NOMO-1 treated with DMSO at 0.1 percent for 48 hours (cell line): ENCODE measurements around the gene LRRC1.
A peak's percentile ranks its signal among the peaks of the same experiment; 100 is the strongest.
"Not testable (repeated sequence)": the region's sequence is repeated elsewhere in the genome, so short reads cannot be mapped to it uniquely, and the experiment has no call there.

Experiments used
- DNase-seq: peaks from one replicate; lab custom pipeline; 2025; ENCODE audit not compliant: unreplicated experiment; lab: John Stamatoyannopoulos, UW

Gene LRRC1

DNA sequence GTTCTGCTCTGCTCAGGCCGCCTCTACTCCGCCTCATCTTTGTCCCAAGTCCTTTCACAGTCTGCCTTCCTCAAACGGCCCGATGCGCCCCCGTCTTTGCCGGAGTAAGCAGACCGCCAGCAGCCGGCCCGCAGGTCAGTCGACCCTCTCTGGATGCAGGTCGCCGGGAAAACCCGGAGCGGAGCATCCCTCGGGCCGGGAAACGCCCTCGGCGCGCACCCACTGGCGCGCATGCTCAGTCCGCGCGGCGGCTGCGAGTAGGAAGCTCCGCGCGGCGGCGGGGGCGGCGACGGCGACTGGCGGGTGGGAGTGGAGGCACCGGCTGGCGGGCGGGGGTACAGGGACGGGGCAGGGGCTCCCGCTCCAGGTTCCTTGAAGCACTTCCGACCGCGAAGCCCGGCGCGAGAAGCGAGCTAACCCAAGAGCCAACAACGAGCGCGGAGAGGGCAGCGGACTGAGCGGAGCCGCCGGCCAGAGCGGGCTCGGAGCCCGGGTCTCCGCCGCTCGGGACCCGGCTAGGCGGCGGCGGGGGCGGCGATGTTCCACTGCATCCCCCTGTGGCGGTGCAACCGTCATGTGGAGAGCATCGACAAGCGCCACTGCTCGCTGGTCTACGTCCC lies at the start of gene LRRC1:
Gene LRRC1 (plus strand): TSS at position 286 of the 620 bp plus-strand sequence. CDS start 252 bp downstream, at position 538.
- DNase-seq: peak; percentile 74

DNA sequence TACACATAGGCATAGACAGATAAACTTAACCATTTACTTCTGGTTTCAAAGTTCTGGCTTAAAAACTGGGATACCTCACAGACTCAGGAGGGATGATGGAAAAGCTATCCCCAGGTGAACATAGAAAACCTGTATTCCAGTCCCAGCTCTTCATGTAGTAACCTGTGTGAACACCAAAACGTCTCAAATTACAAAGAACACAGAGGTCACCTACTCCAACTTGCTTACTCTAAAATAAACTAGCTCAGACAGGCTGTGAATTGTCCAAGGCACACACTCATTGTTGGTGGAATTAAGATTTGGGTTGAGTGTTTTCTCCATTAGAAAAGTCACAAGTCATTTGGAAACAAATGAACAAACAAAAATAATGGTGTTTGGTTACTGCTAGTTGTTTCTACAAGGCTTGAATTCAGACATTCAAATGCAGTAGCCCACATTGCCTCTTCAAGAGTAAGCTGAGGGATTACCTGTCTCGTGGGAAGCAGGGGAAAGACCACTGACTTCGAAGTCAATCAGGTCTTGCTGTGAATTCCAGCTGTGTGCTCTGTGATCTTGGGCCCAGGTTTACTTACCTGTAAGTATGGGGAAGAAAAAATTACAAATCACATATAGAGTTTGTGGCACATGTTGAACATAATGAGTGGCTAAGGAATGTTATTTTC lies 48.2 kb upstream of the LRRC1 start:
- no peak for DNase-seq

DNA sequence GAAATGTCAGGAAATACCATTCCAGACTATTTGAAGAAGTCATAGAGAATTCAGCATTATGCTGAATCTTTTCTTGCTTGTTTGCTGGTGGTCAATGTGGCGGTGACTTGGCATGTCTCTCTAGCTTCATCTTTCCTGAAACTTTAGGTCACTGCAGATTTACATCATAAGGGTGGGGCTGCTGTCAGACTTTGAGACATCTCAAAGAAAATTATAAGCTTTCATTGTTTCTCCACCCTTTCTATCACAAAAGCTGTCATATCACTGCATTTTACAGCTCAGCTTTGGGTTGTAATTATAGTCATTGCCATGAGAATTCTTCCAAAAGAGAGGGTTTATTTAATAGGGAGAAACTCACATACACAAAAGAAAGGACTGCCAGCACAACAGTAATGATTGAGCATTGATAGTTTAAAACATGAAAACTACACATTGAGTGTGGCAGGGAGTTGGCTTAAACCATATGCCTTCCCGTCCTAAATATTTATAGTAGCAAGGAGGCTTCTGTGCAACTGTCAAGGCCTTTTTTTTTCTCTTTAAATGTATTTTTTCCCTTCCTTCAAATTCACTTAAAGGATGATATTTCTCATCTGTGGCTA lies 44.7 kb upstream of the LRRC1 start:
- DNase-seq: peak; percentile 2

DNA sequence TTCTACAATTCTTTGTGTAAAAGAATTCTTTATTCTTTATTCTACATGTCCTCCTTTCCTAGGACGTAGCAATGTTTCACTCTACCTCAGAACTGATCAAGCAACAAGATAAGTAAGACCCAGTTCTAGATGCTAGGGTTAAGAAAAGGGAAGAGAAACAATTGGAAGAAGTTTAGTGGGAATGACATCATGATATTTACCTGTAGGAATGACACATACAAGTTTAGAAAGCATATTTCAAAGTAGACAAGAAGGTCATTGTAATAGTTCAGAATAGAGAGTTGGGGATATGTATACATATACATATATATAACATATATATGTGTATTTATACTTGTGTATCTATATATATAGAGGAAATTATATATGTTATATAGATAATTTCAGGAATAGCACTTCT lies 43.4 kb upstream of the LRRC1 start:
- no peak for DNase-seq

DNA sequence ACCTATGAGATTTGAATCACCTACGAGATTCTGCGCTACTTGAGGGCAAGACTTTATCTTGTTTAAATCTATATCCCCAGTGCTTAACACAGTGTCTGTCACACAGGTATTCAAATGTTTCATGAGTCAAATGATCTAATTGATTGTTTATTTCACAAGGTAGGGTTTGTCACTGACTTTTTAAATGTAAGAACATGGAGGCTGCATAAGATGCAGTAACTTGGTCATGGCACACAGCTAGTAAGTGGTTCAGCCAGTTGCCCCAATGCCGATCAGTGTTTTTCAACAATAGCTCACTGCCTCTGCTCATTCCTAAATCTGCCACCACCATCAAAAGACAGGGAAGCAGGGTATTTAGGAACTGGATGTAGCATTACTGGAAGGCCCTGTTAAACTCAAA lies 42.4 kb upstream of the LRRC1 start:
- DNase-seq: no peak

DNA sequence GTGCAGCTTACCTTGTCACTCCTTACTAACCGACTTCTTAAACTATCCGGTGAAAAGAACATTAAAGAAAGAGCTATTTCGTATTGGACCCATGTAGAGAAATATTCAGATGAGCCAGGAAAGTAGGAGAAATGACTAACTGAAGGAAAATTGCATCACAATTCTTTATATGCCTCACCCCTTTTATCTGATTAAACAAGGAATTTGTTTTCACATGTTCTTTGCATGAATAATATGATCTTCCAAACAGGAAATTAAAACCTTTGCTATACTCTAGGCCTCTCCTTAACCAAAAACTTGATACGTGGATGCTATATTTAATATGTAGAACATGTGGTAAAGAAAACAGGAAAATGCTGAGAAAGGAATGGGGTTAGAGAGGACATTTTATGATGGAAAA lies 41.9 kb upstream of the LRRC1 start:
- DNase-seq: no peak

DNA sequence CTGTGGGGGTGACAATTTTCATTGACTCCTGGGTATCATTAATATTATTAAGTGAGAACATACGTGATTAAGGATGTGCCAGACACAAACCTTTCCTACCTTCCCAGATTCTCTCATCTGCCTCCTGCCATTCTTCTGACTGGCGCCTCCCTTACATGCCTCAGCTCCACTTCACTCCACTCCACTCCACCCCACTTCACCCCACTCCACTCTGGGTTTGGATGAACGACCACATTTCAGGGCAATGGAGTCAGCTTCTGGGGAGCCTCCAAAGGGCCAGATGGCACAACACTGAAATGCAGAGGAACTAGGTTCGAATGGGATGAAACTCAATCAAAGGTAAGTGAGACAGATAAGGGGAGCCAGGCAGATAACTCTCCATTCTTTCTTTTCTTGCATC lies 40.5 kb upstream of the LRRC1 start:
- DNase-seq: no peak

DNA sequence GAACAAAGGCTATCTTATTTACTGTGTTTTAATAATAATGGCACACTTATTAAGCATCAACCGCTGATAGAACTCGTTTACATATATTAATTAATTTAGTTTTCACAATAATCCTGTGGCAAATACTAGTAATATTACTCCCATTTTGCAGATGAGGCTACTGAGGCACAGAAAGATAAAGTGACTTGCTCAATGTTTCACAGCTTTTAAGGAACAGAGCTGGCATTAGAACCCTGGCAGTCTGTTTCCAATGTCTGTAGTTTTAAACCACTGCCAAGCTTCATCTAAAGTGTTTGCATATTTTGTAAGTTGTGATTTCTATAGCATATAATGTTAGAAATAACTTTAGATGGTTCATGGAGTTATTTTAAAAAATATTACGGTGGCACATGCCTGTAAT lies 38.4 kb upstream of the LRRC1 start:
- DNase-seq: no peak

DNA sequence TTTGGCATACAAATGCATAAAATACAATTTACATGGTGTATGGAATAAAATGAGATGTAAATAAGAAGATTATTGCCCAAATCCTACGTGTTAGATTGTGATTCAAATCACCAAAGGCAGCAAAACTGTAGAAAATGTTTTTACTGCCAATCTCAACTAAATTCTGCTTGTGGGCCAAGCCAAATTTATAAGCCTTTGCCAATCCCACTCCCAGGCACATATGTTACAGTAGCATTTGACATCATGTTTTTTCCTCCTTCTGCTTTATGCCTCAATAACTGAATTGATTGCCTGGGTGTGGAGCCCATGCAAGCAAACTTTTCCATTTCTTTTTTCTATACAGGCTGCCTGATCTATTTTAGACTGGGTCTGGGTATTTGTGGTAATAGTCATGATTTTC lies 36.3 kb upstream of the LRRC1 start:
- DNase-seq: no peak

DNA sequence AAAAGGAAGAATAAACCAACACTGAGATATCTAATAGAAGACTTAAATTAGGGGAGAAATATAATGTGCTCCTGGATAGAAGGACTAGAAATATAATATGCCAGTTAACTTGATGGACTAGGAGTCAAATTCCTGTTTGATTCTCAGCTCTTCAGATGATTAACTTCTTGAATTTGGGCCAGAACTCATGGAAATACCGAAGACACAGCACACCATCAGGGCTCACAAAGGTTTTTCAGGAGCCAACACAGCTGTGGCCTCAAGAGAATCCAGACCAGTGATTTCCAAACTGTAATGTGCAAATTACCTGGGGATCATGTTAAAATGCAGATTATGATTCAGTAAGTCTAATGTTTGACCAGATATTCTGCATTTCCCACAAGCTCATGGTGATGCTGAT lies 33.8 kb upstream of the LRRC1 start:
- DNase-seq: no peak

DNA sequence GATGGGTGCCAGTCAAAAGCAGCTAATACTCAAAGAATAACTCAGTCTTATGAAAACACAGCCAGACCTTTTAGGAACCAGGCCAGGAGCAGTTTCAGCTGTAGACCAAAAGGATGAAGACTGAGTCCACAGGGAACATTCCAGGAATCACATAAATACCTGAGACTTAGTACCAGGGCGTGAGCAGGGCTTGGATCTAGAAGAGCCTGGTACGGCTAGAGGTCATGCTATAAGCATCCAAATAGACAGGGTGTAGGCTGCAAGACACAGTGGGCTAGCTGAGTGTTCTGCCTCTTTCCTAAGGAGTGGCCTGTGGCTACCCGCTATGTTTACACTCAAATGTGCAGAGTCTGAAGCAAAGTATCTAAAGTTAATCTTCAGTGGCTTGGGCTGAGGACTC lies 29.5 kb upstream of the LRRC1 start:
- no peak for DNase-seq

DNA sequence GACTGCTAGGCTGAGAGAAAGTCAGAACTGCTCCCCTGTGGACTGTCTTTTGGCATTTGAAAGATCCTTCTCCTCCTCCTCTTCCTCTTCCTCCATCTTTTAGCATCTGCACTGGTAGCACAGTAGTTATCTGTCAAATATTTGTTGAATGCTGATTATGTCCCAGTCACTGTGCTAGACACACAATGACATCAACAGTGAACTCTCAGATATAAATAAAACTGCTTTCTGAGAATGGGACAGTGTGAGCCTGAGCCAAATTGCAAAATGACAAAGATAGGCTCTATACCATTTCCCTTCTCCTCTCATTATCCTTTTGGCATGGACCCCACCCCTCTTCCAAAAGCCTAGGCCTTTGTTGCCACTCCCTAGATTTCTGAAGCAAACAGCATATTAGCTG lies 27.9 kb upstream of the LRRC1 start:
- no peak for DNase-seq

DNA sequence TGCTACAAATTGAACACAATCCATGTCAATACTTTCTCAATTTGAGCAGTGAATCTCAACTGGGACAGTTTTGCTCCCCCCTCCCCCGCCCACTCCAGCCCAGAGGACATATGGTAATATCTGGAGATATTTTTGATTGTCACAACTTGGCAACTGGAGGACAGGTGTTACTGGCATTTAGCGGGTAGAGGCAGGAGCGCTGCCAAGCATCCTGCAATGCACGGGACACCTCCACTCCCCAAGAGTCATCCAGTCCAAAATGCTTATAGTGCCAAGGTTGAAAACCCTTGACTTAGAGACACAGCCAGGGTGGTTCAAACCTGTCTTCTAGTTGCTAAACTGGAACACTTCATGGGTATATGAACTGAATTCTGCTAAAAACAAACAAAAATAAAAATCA lies 26.9 kb upstream of the LRRC1 start:
- DNase-seq: no peak

DNA sequence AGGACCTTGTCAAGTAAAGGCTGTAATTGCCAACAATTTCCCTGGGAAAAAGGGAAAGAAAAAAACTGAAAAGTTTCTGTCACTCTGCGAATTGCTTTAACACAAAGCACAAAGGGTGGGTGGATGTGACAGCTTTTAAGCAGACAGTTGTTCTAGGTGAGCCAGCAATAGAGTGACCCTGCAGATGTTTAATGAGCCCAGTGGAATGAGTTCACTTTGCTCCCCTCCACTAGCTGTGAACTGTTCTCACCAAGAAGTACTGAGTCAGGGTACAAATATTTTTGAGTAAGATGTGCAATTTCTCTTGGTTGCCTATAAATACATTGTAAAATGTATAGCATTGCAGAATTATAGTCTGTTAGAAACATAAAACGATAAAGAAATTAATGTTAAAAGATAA lies 26.2 kb upstream of the LRRC1 start:
- no peak for DNase-seq

DNA sequence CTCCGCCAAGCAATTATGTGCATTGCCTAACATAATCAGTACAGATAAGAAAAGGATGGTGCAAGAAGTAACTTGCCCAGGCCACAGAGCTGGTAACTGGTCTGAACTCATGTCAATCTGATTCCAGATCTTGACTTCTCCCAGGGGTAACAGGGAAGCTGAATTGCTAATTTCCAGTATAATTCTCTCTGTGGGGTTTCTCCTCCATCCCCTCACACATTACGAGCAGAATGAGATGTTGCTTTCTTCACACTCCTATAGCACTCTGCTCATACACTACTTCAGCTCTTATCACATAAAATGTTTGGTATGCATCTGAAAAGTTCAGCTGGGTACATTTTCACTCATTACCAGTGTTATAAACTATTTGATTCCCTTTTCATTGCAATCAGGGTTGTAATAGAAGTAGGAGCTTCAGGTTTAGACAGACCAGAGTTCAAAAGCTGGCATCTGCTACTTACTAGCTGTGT lies 24.0 kb upstream of the LRRC1 start:
- no peak for DNase-seq

DNA sequence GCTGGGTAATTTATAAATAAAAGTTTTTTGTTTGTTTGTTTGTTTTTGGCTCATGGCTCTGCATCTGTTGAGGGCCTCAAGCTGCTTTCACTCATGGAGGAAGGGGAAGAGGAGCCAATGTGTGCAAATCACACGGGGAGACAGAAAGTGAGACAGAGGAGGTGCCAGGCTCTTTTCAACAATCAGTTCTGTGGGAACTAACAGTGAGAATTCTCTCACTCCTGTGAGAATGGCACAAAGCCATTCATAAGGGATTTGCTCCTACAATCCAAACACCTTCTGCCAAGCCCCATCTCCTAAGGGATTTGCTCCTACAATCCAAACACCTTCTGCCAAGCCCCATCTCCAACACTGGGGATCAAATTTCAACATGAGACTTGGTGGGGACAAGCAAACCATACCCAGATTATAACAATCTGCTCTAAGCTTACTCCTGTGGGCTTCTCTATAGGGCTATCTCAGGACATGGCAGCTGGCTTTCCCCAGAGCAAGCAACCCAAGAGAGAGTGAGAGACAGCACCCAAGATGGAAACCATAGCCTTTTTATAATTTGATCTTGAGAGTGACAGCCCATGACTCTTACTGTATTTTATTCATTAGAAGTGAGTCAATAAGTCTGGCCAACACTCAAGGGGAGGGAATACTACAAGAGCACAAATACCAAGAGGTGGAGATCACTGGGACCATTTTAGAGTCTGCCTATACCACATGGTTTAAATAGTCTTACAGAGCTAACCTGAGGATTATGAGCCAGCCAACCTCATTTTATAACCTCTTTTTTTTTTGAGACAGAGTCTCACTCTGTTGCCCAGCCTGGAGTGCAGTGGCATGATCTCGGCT lies 22.8 kb upstream of the LRRC1 start:
- no peak for DNase-seq

DNA sequence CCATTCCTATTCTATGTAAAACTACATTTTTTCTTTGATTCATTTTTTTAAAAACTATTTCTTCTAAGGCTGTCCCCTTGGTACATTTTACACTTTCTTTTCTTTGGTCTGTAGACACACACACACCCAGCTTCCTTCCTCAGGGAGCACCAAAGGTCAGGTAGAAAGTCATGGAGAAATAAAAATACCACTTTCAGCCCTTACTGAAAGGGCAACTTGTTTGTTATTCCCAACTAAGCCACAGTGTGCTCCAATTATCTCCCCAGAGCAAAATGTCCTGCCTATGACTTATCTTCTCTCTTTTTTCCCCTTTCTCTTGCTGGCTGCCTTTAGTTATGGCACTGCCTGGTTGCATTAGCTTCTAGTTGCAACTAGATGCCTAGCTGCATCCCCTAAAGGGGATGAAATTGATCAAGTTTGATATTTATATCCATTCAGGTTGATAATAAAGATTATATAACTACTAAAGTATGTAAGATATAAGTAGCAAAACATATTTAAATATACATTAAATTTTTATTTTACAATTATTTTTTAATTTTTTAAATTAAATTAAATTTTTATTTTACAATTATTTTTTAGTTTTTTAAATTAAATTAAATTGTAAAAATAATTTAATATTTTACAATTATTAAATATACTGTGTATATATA lies 21.6 kb upstream of the LRRC1 start:
- DNase-seq: no peak

DNA sequence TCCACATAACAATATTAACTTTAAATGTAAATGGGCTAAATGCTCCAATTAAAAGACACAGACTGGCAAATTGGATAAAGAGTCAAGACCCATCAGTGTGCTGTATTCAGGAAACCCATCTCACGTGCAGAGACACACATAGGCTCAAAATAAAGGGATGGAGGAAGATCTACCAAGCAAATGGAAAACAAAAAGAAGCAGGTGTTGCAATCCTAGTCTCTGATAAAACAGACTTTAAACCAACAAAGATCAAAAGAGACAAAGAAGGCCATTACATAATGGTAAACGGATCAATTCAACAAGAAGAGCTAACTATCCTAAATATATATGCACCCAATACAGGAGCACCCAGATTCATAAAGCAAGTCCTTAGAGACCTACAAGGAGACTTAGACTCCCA lies 18.7 kb upstream of the LRRC1 start:
- not testable (repeated sequence) for DNase-seq

DNA sequence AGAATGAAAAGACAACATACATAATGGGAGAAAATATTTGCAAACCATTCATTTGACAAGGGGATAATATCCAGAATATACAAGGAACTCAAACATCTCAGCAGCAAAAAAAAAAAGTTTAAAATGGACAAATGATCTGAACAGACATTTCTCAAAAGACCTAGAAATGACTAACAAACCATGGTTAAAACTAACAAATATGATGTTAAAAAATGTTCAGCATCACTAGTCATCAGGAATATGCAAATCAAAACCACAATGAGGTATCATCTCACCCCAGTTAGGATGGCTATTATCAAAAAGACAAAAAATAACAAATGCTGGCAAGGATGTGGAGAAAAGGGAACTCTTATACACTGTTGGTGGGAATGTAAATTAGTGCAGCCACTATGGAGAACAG lies 9.8 kb upstream of the LRRC1 start:
- DNase-seq: not testable (repeated sequence)

DNA sequence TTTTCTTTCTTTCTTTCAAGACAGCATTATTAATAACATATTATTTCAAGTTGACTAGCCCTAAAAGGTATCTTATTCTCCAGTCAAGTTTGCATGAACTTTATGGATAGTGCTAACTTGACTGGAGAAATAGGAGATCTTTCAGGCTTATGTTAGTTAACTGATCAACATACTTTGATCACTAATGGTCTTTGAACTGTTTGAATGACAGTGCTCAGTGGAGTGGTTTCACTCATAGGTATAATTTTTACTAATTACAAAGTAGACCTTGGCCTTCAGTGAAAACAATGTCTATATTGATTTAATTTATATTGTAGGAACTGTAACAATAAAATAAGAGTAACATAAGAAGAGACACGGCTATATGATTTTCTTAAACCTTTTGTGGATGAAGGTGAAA lies 8.0 kb upstream of the LRRC1 start:
- DNase-seq: no peak

DNA sequence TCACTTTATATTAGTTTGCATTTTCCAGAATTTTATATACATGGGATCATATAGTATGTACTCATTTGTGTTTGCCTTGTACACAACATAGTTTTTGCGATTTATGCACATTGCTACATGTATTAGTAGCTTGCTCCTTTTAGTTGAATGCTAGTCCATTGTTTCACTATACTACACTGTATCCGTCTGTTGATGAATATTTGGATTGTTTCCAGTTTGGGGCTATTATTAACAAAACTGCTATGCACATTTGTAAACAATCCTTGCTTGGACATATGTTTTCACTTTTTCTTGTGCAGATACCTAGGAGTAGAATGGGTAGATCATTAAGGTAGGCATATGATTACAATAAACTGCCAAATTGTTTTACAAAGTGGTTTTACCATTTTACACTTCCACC lies 3.9 kb upstream of the LRRC1 start:
- no peak for DNase-seq
